Measurements from ENCODE around the gene RAMP1.
A peak's percentile ranks its signal among the peaks of the same experiment; 100 is the strongest.

Gene RAMP1

GRCh38 chr2:237858294-237859081, 935 bp upstream of the RAMP1 start:
- Histone ChIP-seq H3K36me3 (ENCODE audit: control insufficient read depth, insufficient read depth, low read length) (no peaks in the 10 kb centered on the region), H3K27me3 (replicated peaks; ENCODE audit: control insufficient read depth, insufficient read depth, low read length) (no peaks in the 10 kb centered on the region; the same call in none of the 2 replicates), H3K4me3 (replicated peaks; ENCODE audit: low read depth, low read length) (no peak overlapping the region)
- no peak for DNase-seq (ENCODE audit: extremely low read depth, insufficient read length)
- TF ChIP-seq, protein P1, sequence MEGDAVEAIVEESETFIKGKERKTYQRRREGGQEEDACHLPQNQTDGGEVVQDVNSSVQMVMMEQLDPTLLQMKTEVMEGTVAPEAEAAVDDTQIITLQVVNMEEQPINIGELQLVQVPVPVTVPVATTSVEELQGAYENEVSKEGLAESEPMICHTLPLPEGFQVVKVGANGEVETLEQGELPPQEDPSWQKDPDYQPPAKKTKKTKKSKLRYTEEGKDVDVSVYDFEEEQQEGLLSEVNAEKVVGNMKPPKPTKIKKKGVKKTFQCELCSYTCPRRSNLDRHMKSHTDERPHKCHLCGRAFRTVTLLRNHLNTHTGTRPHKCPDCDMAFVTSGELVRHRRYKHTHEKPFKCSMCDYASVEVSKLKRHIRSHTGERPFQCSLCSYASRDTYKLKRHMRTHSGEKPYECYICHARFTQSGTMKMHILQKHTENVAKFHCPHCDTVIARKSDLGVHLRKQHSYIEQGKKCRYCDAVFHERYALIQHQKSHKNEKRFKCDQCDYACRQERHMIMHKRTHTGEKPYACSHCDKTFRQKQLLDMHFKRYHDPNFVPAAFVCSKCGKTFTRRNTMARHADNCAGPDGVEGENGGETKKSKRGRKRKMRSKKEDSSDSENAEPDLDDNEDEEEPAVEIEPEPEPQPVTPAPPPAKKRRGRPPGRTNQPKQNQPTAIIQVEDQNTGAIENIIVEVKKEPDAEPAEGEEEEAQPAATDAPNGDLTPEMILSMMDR (IDR thresholded peaks at IDR 0.05; ENCODE audit: insufficient read depth, low read length, poor library complexity, severe bottlenecking) = peak; percentile 82

- Histone ChIP-seq H3K27me3 (replicated peaks; ENCODE audit: control insufficient read depth, insufficient read depth, low read length) (no peaks in the 10 kb centered on the region; the same call in none of the 2 replicates), H3K36me3 (ENCODE audit: control insufficient read depth, insufficient read depth, low read length) (no peaks in the 10 kb centered on the region), H3K4me3 (replicated peaks; ENCODE audit: low read depth, low read length) (no peak overlapping the region)
- no peak for DNase-seq (ENCODE audit: extremely low read depth, insufficient read length)
- TF ChIP-seq, protein P1 (IDR thresholded peaks at IDR 0.05; ENCODE audit: insufficient read depth, low read length, poor library complexity, severe bottlenecking) = no peak
These were observed 365 bp upstream of the RAMP1 start for GRCh38 chr2:237859082-237859433.

GRCh38 chr2:237860273-237860935, 981 bp downstream of the RAMP1 start:
- Histone ChIP-seq H3K4me3 (replicated peaks; ENCODE audit: low read depth, low read length) (no peak overlapping the region), H3K27me3 (replicated peaks; ENCODE audit: control insufficient read depth, insufficient read depth, low read length) (no peaks in the 10 kb centered on the region; the same call in none of the 2 replicates), H3K36me3 (ENCODE audit: control insufficient read depth, insufficient read depth, low read length) (no peaks in the 10 kb centered on the region)
- DNase-seq (ENCODE audit: extremely low read depth, insufficient read length) = no peak
- TF ChIP-seq, protein P1 (IDR thresholded peaks at IDR 0.05; ENCODE audit: insufficient read depth, low read length, poor library complexity, severe bottlenecking) = no peak

- H3K27me3 ChIP-seq (replicated peaks; ENCODE audit: control insufficient read depth, insufficient read depth, low read length) = no peaks in the 10 kb centered on the region; the same call in none of the 2 replicates
- H3K36me3 ChIP-seq (ENCODE audit: control insufficient read depth, insufficient read depth, low read length) = no peaks in the 10 kb centered on the region
- TF ChIP-seq, protein P1 (IDR thresholded peaks at IDR 0.05; ENCODE audit: insufficient read depth, low read length, poor library complexity, severe bottlenecking) = no peak
- no peak for DNase-seq (ENCODE audit: extremely low read depth, insufficient read length)
- no peak overlapping the region for H3K4me3 ChIP-seq (replicated peaks; ENCODE audit: low read depth, low read length)
These were observed 2.6 kb downstream of the RAMP1 start for GRCh38 chr2:237861875-237862527.

GRCh38 chr2:237862528-237862895, 3.1 kb downstream of the RAMP1 start:
- no peak for DNase-seq (ENCODE audit: extremely low read depth, insufficient read length)
- no peaks in the 10 kb centered on the region for H3K36me3 ChIP-seq (ENCODE audit: control insufficient read depth, insufficient read depth, low read length)
- TF ChIP-seq, protein P1 (IDR thresholded peaks at IDR 0.05; ENCODE audit: insufficient read depth, low read length, poor library complexity, severe bottlenecking) = no peak
- no peaks in the 10 kb centered on the region; the same call in 1 of the 2 replicates for H3K27me3 ChIP-seq (replicated peaks; ENCODE audit: control insufficient read depth, insufficient read depth, low read length)
- no peak overlapping the region for H3K4me3 ChIP-seq (replicated peaks; ENCODE audit: low read depth, low read length)
